Measurements from ENCODE around the gene GATAD1. TPM values are rescaled to one million over a fixed set of nuclear protein-coding genes. Genes with fewer than 3 reads are reported as not detected.

The GATAD1 gene
- polyA plus RNA-seq, 3 donors = 6.6 to 34.1 (median 7.6) TPM

DNA sequence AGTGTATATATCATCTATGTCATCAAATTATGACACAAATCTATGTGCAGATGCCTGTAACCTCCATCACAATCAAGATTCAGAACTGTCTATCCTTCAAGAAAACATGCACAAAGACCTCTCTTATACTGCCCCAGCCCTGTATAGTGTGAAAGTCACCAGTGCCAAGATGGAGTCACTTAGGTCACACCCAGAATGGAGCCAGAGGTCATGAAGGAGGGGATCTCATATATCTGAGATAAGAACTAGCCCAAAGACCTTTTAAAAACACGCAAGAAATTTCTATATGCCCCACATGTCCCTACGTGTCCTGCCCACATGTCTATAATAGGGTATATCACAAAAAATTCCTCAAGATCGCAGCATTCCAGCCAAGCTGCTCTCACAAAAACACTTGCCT lies 20.1 kb upstream of the GATAD1 start:
- Histone ChIP-seq H4K20me1 (ENCODE audit: insufficient read depth, low read length) (no peaks in the 10 kb centered on the region), H3K79me2 (ENCODE audit: insufficient read depth, low read length) (no peaks in the 10 kb centered on the region), H3K4me2 (replicated peaks; ENCODE audit: extremely low read depth, low read length, poor library complexity, severe bottlenecking) (no peak overlapping the region), H3K9me3 (replicated peaks in 1 of 2; ENCODE audit: control insufficient read depth in 1 of 2, insufficient read depth in 1 of 2, low read length in 2 of 2) (no peaks in the 10 kb centered on the region), H3K27ac (ENCODE audit: low read depth in 1 of 2, low read length in 2 of 2) (no peak overlapping the region), H3K9ac (ENCODE audit: insufficient read depth, low read length, poor library complexity, severe bottlenecking) (no peak overlapping the region), H2AFZ (ENCODE audit: insufficient read depth, low read depth, low read length, poor library complexity, severe bottlenecking) (peak overlapping the region; percentile 12), H3K36me3 (replicated peaks in 1 of 2; ENCODE audit: control insufficient read depth in 1 of 2, insufficient read depth in 2 of 2, low read length in 2 of 2) (no peaks in the 10 kb centered on the region), H3K27me3 (ENCODE audit: control insufficient read depth in 2 of 2, insufficient read depth in 2 of 2, low read length in 2 of 2) (no peaks in the 10 kb centered on the region), H3K4me1 (ENCODE audit: control insufficient read depth in 1 of 2, insufficient read depth in 2 of 2, low read length in 2 of 2) (peaks cover 18 to 26% of the 10 kb centered on the region in 2 donors), H3K4me3 (replicated peaks in 1 of 3; ENCODE audit: low read depth in 2 of 3, low read length in 3 of 3) (no peak overlapping the region)
- peaks cover 2 to 7% (median 5%) of the 10 kb centered on the region in 3 donors for H3K27me3 Mint-ChIP-seq (ENCODE audit: low read depth in 3 of 3)
- no peaks in the 10 kb centered on the region for H3K36me3 Mint-ChIP-seq
- TF ChIP-seq, protein P1, sequence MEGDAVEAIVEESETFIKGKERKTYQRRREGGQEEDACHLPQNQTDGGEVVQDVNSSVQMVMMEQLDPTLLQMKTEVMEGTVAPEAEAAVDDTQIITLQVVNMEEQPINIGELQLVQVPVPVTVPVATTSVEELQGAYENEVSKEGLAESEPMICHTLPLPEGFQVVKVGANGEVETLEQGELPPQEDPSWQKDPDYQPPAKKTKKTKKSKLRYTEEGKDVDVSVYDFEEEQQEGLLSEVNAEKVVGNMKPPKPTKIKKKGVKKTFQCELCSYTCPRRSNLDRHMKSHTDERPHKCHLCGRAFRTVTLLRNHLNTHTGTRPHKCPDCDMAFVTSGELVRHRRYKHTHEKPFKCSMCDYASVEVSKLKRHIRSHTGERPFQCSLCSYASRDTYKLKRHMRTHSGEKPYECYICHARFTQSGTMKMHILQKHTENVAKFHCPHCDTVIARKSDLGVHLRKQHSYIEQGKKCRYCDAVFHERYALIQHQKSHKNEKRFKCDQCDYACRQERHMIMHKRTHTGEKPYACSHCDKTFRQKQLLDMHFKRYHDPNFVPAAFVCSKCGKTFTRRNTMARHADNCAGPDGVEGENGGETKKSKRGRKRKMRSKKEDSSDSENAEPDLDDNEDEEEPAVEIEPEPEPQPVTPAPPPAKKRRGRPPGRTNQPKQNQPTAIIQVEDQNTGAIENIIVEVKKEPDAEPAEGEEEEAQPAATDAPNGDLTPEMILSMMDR (IDR thresholded peaks at IDR 0.05) = no peak
- no peaks in the 10 kb centered on the region for H3K9me3 Mint-ChIP-seq
- H3K27ac Mint-ChIP-seq = no peak overlapping the region
- 100% methylated on average over 2 of the region's 3 CpGs for WGBS (ENCODE audit: insufficient coverage)
- intact Hi-C loops (cut with micrococcal nuclease) = no loop called here
- DNase-seq = no peak
- peaks cover 29% of the 10 kb centered on the region for H3K4me1 Mint-ChIP-seq
- H3K4me3 Mint-ChIP-seq = no peak overlapping the region

DNA sequence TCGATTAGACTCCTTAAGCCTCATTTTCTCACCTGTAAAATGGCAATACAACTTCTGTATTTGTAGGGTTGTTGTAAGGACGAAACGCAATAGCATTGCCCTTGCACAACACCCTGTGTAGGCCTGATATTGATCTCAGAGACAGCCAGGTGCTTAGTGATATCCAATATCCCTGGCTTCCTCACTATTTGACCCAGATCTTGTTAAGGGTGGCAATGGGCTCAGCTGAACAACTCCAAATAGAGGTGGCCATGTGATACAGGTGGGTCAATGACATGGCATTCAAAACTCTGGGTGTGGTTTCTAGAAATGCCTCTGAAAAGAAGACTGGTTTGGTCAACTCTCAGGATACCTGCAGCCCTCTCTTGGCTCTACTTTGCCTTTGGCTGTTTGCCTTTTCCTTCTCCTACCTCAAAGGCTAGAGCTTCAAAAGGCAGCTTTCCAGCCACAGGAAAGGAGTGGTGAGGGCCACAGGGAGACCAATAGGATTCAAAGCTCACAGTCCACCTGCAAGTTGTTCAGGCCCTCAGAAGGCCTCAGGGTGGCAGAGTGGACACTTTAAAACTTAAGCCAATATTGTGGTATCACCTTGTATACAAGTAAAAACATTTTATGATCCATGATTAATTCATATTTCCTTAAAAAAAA lies 14.9 kb upstream of the GATAD1 start:
- no peak overlapping the region for H3K4me3 ChIP-seq (replicated peaks in 1 of 3; ENCODE audit: low read depth in 2 of 3, low read length in 3 of 3)
- Mint-ChIP-seq H3K9me3 (no peaks in the 10 kb centered on the region), H3K36me3 (no peaks in the 10 kb centered on the region), H3K27ac (no peak overlapping the region), H3K27me3 (ENCODE audit: low read depth in 3 of 3) (peaks cover 0 to 7% (median 1%) of the 10 kb centered on the region in 3 donors), H3K4me1 (peaks cover 5% of the 10 kb centered on the region), H3K4me3 (no peak overlapping the region)
- H2AFZ ChIP-seq (ENCODE audit: insufficient read depth, low read depth, low read length, poor library complexity, severe bottlenecking) = no peak overlapping the region
- no peak overlapping the region for H3K9ac ChIP-seq (ENCODE audit: insufficient read depth, low read length, poor library complexity, severe bottlenecking)
- H3K27me3 ChIP-seq (ENCODE audit: control insufficient read depth in 2 of 2, insufficient read depth in 2 of 2, low read length in 2 of 2) = no peaks in the 10 kb centered on the region
- no peak overlapping the region for H3K27ac ChIP-seq (ENCODE audit: low read depth in 1 of 2, low read length in 2 of 2)
- H3K4me1 ChIP-seq (ENCODE audit: control insufficient read depth in 1 of 2, insufficient read depth in 2 of 2, low read length in 2 of 2) = no peaks in the 10 kb centered on the region
- no CpG with 5 or more reads among the region's 3 CpGs for WGBS (ENCODE audit: insufficient coverage)
- intact Hi-C loops (cut with micrococcal nuclease) = no loop called here
- no peak for DNase-seq
- no peaks in the 10 kb centered on the region for H3K9me3 ChIP-seq (replicated peaks in 1 of 2; ENCODE audit: control insufficient read depth in 1 of 2, insufficient read depth in 1 of 2, low read length in 2 of 2)
- no peaks in the 10 kb centered on the region for H4K20me1 ChIP-seq (ENCODE audit: insufficient read depth, low read length)
- H3K36me3 ChIP-seq (replicated peaks in 1 of 2; ENCODE audit: control insufficient read depth in 1 of 2, insufficient read depth in 2 of 2, low read length in 2 of 2) = no peaks in the 10 kb centered on the region
- TF ChIP-seq, protein P1 (IDR thresholded peaks at IDR 0.05) = no peak
- no peaks in the 10 kb centered on the region for H3K79me2 ChIP-seq (ENCODE audit: insufficient read depth, low read length)
- no peak overlapping the region for H3K4me2 ChIP-seq (replicated peaks; ENCODE audit: extremely low read depth, low read length, poor library complexity, severe bottlenecking)
